ENCODE results near the gene GRIN3B. TPM values are rescaled to one million over a fixed set of nuclear protein-coding genes. Genes with fewer than 3 reads are reported as not detected.

The GRIN3B gene
- total and polyA plus RNA-seq, 9 of the 15 experiments (the other 6 are each of a cell fraction or from before 2014, with no cell fraction given): 0.06 to 0.95 (median 0.19) TPM; not detected in 6

- TF ChIP-seq MBD1 (CRISPR knock-in tag; IDR thresholded peaks at IDR 0.05) (0 out of 2 replicates have a peak, but pooled peaks have one; percentile 8), NR0B1 (IDR thresholded peaks at IDR 0.05; ENCODE audit: partially characterized antibody) (no peak), MNT (conservative IDR thresholded peaks at IDR 0.05) (peak in 1 of 2 experiments; percentile 48; a peak in 2 of 4 replicates), RNF2 (IDR thresholded peaks at IDR 0.05) (peak; percentile 70; the same call in 1 of the 2 replicates), PRPF4 (IDR thresholded peaks at IDR 0.05; ENCODE audit: insufficient read depth, low read depth, low read length, poor library complexity, severe bottlenecking) (no peak), ZNF699 (CRISPR knock-in tag; IDR thresholded peaks at IDR 0.05; ENCODE audit: insufficient replicate concordance) (no peak), ZNF778 (CRISPR knock-in tag; IDR thresholded peaks at IDR 0.05) (no peak), FOXM1 (IDR thresholded peaks at IDR 0.05; ENCODE audit: low read depth) (no peak), FOXM1 (CRISPR knock-in tag; IDR thresholded peaks at IDR 0.05; ENCODE audit: low read depth) (no peak), FOXP1 (CRISPR knock-in tag; IDR thresholded peaks at IDR 0.05) (no peak), E2F3 (CRISPR knock-in tag; IDR thresholded peaks at IDR 0.05) (0 out of 2 replicates have a peak, but pooled peaks have one; percentile 14), SREBF1 (IDR thresholded peaks at IDR 0.05; ENCODE audit: borderline replicate concordance, low read depth, low read length) (no peak), CHCHD3 (CRISPR knock-in tag; IDR thresholded peaks at IDR 0.05) (no peak), ZNF217 (CRISPR knock-in tag; IDR thresholded peaks at IDR 0.05) (no peak), ZNF79 (CRISPR knock-in tag; IDR thresholded peaks at IDR 0.05; ENCODE audit: low read depth) (no peak), MXI1 (IDR thresholded peaks at IDR 0.05; ENCODE audit: low read depth, low read length) (no peak), FOS (IDR thresholded peaks at IDR 0.05; ENCODE audit: extremely low read depth, insufficient read length) (peak; percentile 58), PBX2 (CRISPR knock-in tag; IDR thresholded peaks at IDR 0.05; ENCODE audit: low read depth) (no peak), PBX2 (tag; conservative IDR thresholded peaks at IDR 0.05; ENCODE audit: low read depth) (0 out of 2 replicates have a peak, but pooled peaks have one; percentile 28), TAF1 (IDR thresholded peaks at IDR 0.05; ENCODE audit: control insufficient read depth, extremely low read depth, insufficient read depth, low read length, severe bottlenecking) (peak; percentile 19)
These were observed 41.0 kb upstream of the GRIN3B start (continued) for GRCh38 chr19:958967-959855.

All from K562 (cell line).